PC-9 (cell line): ENCODE data around the gene NRIP1. TPM values are rescaled to one million over a fixed set of nuclear protein-coding genes. Genes with fewer than 3 reads are reported as not detected.

Experiments used
- BruUV-seq: library from RNA; stranded (reverse); fragments of 400-500 nt; replicated peaks from 2 replicates; lab custom pipeline; 2021; lab: Mats Ljungman, UMichigan
- CTCF ChIA-PET: fragments of 300-600 bp; sonication (Branson Sonifier 250); formaldehyde crosslinking; loops from one replicate; lab custom pipeline; 2022; ENCODE audit warnings: antibody characterized with exemption; lab: Charles Lee
- POLR2A ChIA-PET: fragments of 300-600 bp; sonication (Branson Sonifier 250); formaldehyde crosslinking; loops from one replicate; lab custom pipeline; 2022; ENCODE audit warnings: antibody characterized with exemption; ENCODE audit not compliant: unreplicated experiment; lab: Charles Lee
- DNase-seq, 2 experiments: peaks; one replicate each; pipeline versions ENCODE4 v3.0.0 to v3.0.0-alpha.2; 2015 to 2022; ENCODE audit warnings: mixed read lengths in 1 of 2
- H2AFZ ChIP-seq: fragments of 200-600 bp; sonication (generic); 2 replicates; pipeline ENCODE4 v1.8.1; 2017; ENCODE audit warnings: antibody characterized with exemption
- H3F3A ChIP-seq: fragments of 200-600 bp; sonication (generic); 2 replicates; pipeline ENCODE4 v1.8.1; 2017; ENCODE audit warnings: antibody characterized with exemption, mild to moderate bottlenecking, low read depth; ENCODE audit not compliant: insufficient read depth
- H3K27ac ChIP-seq: fragments of 200-600 bp; sonication (generic); 2 replicates; pipeline ENCODE4 v1.6.1; 2016; ENCODE audit warnings: mixed run types
- H3K27me3 ChIP-seq: fragments of 200-600 bp; sonication (generic); 2 replicates; pipeline ENCODE4 v1.6.1; 2016; ENCODE audit warnings: low read depth, mixed run types; ENCODE audit not compliant: insufficient read depth
- H3K36me3 ChIP-seq: fragments of 200-600 bp; sonication (generic); 2 replicates; pipeline ENCODE4 v1.6.1; 2016; ENCODE audit warnings: low read depth, mixed run types
- H3K4me1 ChIP-seq: fragments of 200-600 bp; sonication (generic); replicated peaks from 2 replicates; pipeline ENCODE4 v1.6.1; 2016; ENCODE audit warnings: mixed run types; ENCODE audit not compliant: insufficient read depth
- H3K4me2 ChIP-seq: fragments of 200-600 bp; sonication (generic); 2 replicates; pipeline ENCODE4 v1.6.1; 2017; ENCODE audit warnings: mixed run types
- H3K4me3 ChIP-seq: fragments of 200-600 bp; sonication (generic); 2 replicates; pipeline ENCODE4 v1.6.1; 2016; ENCODE audit warnings: mixed run types
- H3K79me2 ChIP-seq: fragments of 200-600 bp; sonication (generic); 2 replicates; pipeline ENCODE4 v1.6.1; 2017; ENCODE audit warnings: low read depth, mixed run types
- H3K9me2 ChIP-seq: fragments of 200-600 bp; sonication (generic); 2 replicates; pipeline ENCODE4 v1.8.1; 2017; ENCODE audit warnings: mild to moderate bottlenecking; ENCODE audit not compliant: insufficient read depth
- H3K9me3 ChIP-seq: fragments of 200-600 bp; sonication (generic); 2 replicates; pipeline ENCODE4 v1.8.1; 2016; ENCODE audit warnings: low read depth; ENCODE audit not compliant: insufficient read depth
- H4K20me1 ChIP-seq: fragments of 200-600 bp; sonication (generic); 2 replicates; pipeline ENCODE4 v1.8.1; 2017; ENCODE audit not compliant: insufficient read depth
- EZH2 ChIP-seq: fragments of 200-600 bp; sonication (generic); IDR thresholded peaks from 2 replicates; pipeline ENCODE4 v1.8.0; 2017; ENCODE audit warnings: antibody characterized with exemption, low read depth
- intact Hi-C: fragments of 100-400 bp; cut with micrococcal nuclease; formaldehyde crosslinking; loops from one replicate; pipeline ENCODE4 v1.10.0; 2022; ENCODE audit not compliant: unreplicated experiment
- total RNA-seq: library from RNA; stranded (reverse); gene quantifications from 2 replicates; pipeline ENCODE4 v1.2.3, GENCODE V29; 2021
- TF ChIP-seq, protein P1 (sequence below): fragments of 200-600 bp; sonication (generic); conservative IDR thresholded peaks from 2 replicates; pipeline ENCODE4 v1.6.1; 2017; ENCODE audit warnings: mixed run types, antibody characterized with exemption, mild to moderate bottlenecking, moderate library complexity

Gene NRIP1
- total RNA-seq, 1 experiment from 2014 or later, result 33.0 TPM

DNA sequence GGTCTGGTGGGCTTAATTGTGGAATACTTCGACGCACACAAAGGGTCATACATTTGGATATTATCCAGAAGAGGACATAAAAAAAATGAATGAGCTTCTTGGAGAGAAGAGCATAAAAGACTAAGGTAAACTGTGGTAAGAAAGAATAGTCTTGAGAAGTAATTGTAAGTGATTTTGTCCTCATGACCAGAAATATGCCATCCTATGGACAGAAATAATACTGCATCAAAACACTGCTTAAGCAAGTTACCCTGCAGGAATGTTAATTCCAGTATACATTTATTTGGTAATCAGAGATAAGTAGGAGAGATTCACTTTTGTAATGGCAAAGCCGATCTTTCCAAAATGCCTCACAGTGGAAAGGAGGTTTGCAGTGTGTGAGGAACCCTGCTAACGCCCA, 111.9 kb downstream of the NRIP1 start:
- Histone ChIP-seq H3K4me3 (no peak overlapping the region), H3K27me3 (no peaks in the 10 kb centered on the region), H2AFZ (no peak overlapping the region), H3K27ac (no peak overlapping the region), H3K4me2 (no peak overlapping the region), H3K4me1 (peaks cover 26% of the 10 kb centered on the region), H3K79me2 (no peaks in the 10 kb centered on the region), H3K36me3 (no peaks in the 10 kb centered on the region), H4K20me1 (no peaks in the 10 kb centered on the region), H3F3A (peaks cover 22% of the 10 kb centered on the region; the same call in 1 of the 2 replicates), H3K9me3 (no peaks in the 10 kb centered on the region; the same call in 1 of the 2 replicates), H3K9me2 (no peaks in the 10 kb centered on the region)
- no peak for DNase-seq
- ChIA-PET POLR2A (no interaction called here), CTCF (no interaction called here)
- BruUV-seq, result no TSS peak
- intact Hi-C loops, result no loop called here
- TF ChIP-seq, protein P1, sequence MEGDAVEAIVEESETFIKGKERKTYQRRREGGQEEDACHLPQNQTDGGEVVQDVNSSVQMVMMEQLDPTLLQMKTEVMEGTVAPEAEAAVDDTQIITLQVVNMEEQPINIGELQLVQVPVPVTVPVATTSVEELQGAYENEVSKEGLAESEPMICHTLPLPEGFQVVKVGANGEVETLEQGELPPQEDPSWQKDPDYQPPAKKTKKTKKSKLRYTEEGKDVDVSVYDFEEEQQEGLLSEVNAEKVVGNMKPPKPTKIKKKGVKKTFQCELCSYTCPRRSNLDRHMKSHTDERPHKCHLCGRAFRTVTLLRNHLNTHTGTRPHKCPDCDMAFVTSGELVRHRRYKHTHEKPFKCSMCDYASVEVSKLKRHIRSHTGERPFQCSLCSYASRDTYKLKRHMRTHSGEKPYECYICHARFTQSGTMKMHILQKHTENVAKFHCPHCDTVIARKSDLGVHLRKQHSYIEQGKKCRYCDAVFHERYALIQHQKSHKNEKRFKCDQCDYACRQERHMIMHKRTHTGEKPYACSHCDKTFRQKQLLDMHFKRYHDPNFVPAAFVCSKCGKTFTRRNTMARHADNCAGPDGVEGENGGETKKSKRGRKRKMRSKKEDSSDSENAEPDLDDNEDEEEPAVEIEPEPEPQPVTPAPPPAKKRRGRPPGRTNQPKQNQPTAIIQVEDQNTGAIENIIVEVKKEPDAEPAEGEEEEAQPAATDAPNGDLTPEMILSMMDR, result no peak
- TF ChIP-seq EZH2, result no peak

DNA sequence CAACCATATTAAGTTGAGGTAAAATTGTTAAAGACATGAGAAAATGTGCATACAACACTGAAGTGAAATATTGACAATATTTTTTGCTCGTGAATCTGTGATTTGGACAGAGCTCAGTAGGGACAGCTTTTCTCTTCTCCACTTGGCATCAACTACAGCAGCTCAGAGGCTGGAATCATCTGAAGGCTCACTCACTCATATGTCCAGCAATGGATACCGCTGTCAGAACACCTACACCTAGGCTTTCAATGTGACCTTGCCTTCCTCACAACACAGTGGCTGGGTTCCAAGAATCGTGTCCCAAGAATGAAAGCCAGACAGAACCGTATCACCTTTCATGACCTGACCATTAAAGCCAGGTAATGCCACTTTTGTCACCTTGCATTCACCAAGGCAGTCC, 115.2 kb downstream of the NRIP1 start:
- no peaks in the 10 kb centered on the region for H3K79me2 ChIP-seq
- H3K27me3 ChIP-seq, result no peaks in the 10 kb centered on the region
- ChIA-PET CTCF (no interaction called here), POLR2A (no interaction called here)
- H3K9me2 ChIP-seq, result no peaks in the 10 kb centered on the region
- H3F3A ChIP-seq, result no peaks in the 10 kb centered on the region
- intact Hi-C loops, result no loop called here
- no peak for TF ChIP-seq EZH2
- TF ChIP-seq, protein P1, result no peak
- H3K9me3 ChIP-seq, result no peaks in the 10 kb centered on the region; the same call in 1 of the 2 replicates
- no peaks in the 10 kb centered on the region for H3K36me3 ChIP-seq
- no peak overlapping the region for H3K27ac ChIP-seq
- no peak for DNase-seq
- H4K20me1 ChIP-seq, result no peaks in the 10 kb centered on the region
- no peaks in the 10 kb centered on the region for H3K4me1 ChIP-seq
- no peak overlapping the region for H2AFZ ChIP-seq
- H3K4me2 ChIP-seq, result no peak overlapping the region
- no peak overlapping the region for H3K4me3 ChIP-seq
- BruUV-seq, result no TSS peak

DNA sequence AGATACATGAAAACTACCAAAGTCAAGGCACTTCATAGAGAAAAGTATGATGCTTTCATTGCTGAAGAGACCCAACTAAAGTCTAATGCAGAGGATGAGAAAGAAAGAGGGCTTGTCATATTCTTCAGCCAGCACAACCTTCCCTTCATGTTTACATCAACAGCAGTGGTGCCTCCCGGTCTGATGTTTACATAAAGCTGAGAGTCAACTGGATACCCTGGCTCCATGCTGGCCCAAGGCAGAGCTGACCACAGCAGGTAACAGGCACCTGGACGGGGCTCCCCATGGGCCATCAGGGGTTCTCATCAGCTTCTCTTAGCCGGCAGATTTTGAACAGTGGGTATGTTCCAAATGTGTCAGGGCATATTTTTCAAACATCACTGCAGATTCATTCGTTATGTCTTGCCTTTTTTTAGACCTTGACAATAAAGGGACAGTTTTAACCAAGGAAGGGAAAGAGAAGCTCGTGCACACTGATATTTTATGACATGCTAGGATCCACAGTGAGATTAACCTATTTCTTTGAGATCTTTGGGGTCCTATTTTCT, 117.1 kb downstream of the NRIP1 start:
- Histone ChIP-seq H3K79me2 (no peaks in the 10 kb centered on the region), H3K27me3 (no peaks in the 10 kb centered on the region), H3K27ac (no peak overlapping the region), H3K4me3 (no peak overlapping the region), H3K4me1 (no peaks in the 10 kb centered on the region), H2AFZ (no peak overlapping the region), H3K4me2 (no peak overlapping the region), H3K9me3 (no peaks in the 10 kb centered on the region; the same call in 1 of the 2 replicates), H3K9me2 (no peaks in the 10 kb centered on the region), H4K20me1 (no peaks in the 10 kb centered on the region), H3K36me3 (no peaks in the 10 kb centered on the region), H3F3A (no peaks in the 10 kb centered on the region)
- ChIA-PET POLR2A (no interaction called here), CTCF (no interaction called here)
- DNase-seq, result no peak
- intact Hi-C loops, result no loop called here
- BruUV-seq, result no TSS peak
- no peak for TF ChIP-seq EZH2
- TF ChIP-seq, protein P1, result no peak
